Fibroblast of skin of right biceps (primary cell): ENCODE data around the gene FAM156A.
"Not testable (repeated sequence)": the region's sequence is repeated elsewhere in the genome, so short reads cannot be mapped to it uniquely, and the experiment has no call there.

Experiments
- DNase-seq: peaks from one replicate; pipeline ENCODE4 v3.0.0-alpha.2; 2013

Gene FAM156A

GRCh38 chrX:52958113-52958959, at the start of gene FAM156A:
TSS of gene FAM156A (minus strand) at chrX:52958518. CDS start at chrX:52948588, 9,930 bp downstream.
- not testable (repeated sequence) for DNase-seq

GRCh38 chrX:53005327-53005726, 47.0 kb upstream of the FAM156A start:
- no peak for DNase-seq

- DNase-seq: no peak
Measured at GRCh38 chrX:53004811-53005210, 46.5 kb upstream of the FAM156A start.

- DNase-seq: no peak
Measured at GRCh38 chrX:53004038-53004437, 45.7 kb upstream of the FAM156A start.

GRCh38 chrX:53003111-53003510, 44.8 kb upstream of the FAM156A start:
- DNase-seq: no peak

GRCh38 chrX:53001958-53002357, 43.6 kb upstream of the FAM156A start:
- DNase-seq: no peak

- peak; percentile 13 for DNase-seq
Measured at GRCh38 chrX:53000447-53001135, 42.3 kb upstream of the FAM156A start.

GRCh38 chrX:52995987-52996331, 37.6 kb upstream of the FAM156A start:
- no peak for DNase-seq

GRCh38 chrX:52995135-52995986, 37.0 kb upstream of the FAM156A start:
- DNase-seq: peak; percentile 96

- DNase-seq: no peak
Measured at GRCh38 chrX:52990848-52991247, 32.5 kb upstream of the FAM156A start.

- peak; percentile 53 for DNase-seq
Measured at GRCh38 chrX:52990011-52990631, 31.8 kb upstream of the FAM156A start.

GRCh38 chrX:52988985-52989917, 30.9 kb upstream of the FAM156A start:
- DNase-seq: no peak

GRCh38 chrX:52983321-52984000, 25.1 kb upstream of the FAM156A start:
- peak; percentile 22 for DNase-seq

- DNase-seq: peak; percentile 19
Measured at GRCh38 chrX:52979993-52980392, 21.7 kb upstream of the FAM156A start.

GRCh38 chrX:52979568-52979967, 21.2 kb upstream of the FAM156A start:
- DNase-seq: no peak

GRCh38 chrX:52977953-52978352, 19.6 kb upstream of the FAM156A start:
- no peak for DNase-seq

GRCh38 chrX:52975576-52975975, 17.3 kb upstream of the FAM156A start:
- DNase-seq: not testable (repeated sequence)

- not testable (repeated sequence) for DNase-seq
Measured at GRCh38 chrX:52974336-52974992, 16.1 kb upstream of the FAM156A start.

GRCh38 chrX:52967922-52968321, 9.6 kb upstream of the FAM156A start:
- not testable (repeated sequence) for DNase-seq

- not testable (repeated sequence) for DNase-seq
Measured at GRCh38 chrX:52966993-52967738, 8.8 kb upstream of the FAM156A start.
